Loucy (cell line): ENCODE measurements around the gene CAMK1D.

Experiments
- H2AFZ ChIP-seq: fragments of 200-600 bp; sonication (generic); 2 replicates; pipeline ENCODE4 v1.6.0; 2016; ENCODE audit warnings: antibody characterized with exemption, mild to moderate bottlenecking, low read length, moderate library complexity
- H3F3A ChIP-seq: fragments of 200-600 bp; 2 replicates; pipeline ENCODE4 v1.6.0; 2016; ENCODE audit warnings: antibody characterized with exemption, low read depth, mild to moderate bottlenecking
- H3K27me3 ChIP-seq: fragments of 200-600 bp; sonication (generic); 2 replicates; pipeline ENCODE4 v1.6.1; 2014; ENCODE audit warnings: low read length, mild to moderate bottlenecking; ENCODE audit not compliant: insufficient read depth, poor library complexity, severe bottlenecking
- H3K36me3 ChIP-seq: fragments of 200-600 bp; sonication (generic); 2 replicates; pipeline ENCODE4 v1.6.1; 2016; ENCODE audit warnings: low read length; ENCODE audit not compliant: insufficient read depth
- H3K4me1 ChIP-seq: fragments of 200-600 bp; sonication (generic); 2 replicates; pipeline ENCODE4 v1.5.1; 2014; ENCODE audit warnings: low read length, mild to moderate bottlenecking; ENCODE audit not compliant: insufficient read depth, poor library complexity, severe bottlenecking
- H3K4me2 ChIP-seq: fragments of 200-600 bp; sonication (generic); 2 replicates; pipeline ENCODE4 v1.6.0; 2014; ENCODE audit warnings: antibody characterized with exemption, low read length, low read depth, mild to moderate bottlenecking; ENCODE audit not compliant: poor library complexity, severe bottlenecking
- H3K4me3 ChIP-seq: fragments of 200-600 bp; sonication (generic); 2 replicates; pipeline ENCODE4 v1.5.1; 2014; ENCODE audit warnings: low read length, mild to moderate bottlenecking, mixed read lengths; ENCODE audit not compliant: poor library complexity, severe bottlenecking
- H3K79me2 ChIP-seq: fragments of 200-600 bp; sonication (generic); 2 replicates; pipeline ENCODE4 v1.6.1; 2014; ENCODE audit warnings: low read length; ENCODE audit not compliant: insufficient read depth
- H3K9ac ChIP-seq: fragments of 200-600 bp; sonication (generic); 2 replicates; pipeline ENCODE4 v1.6.0; 2014; ENCODE audit warnings: mild to moderate bottlenecking, low read depth, low read length, moderate library complexity; ENCODE audit not compliant: poor library complexity, severe bottlenecking
- H3K9me2 ChIP-seq: fragments of 200-600 bp; sonication (generic); replicated peaks from 2 replicates; pipeline ENCODE4 v1.6.1; 2016; ENCODE audit warnings: low read depth, low read length, mixed read lengths
- H3K9me3 ChIP-seq: fragments of 200-600 bp; sonication (generic); 2 replicates; pipeline ENCODE4 v1.6.1; 2014; ENCODE audit warnings: mild to moderate bottlenecking, antibody characterized with exemption, low read length, low read depth; ENCODE audit not compliant: insufficient read depth
- H4K20me1 ChIP-seq: fragments of 200-600 bp; sonication (generic); 2 replicates; pipeline ENCODE4 v1.6.0; 2014; ENCODE audit warnings: antibody characterized with exemption, low read length, mild to moderate bottlenecking; ENCODE audit not compliant: insufficient read depth, poor library complexity, severe bottlenecking
- CTCF ChIP-seq: fragments of 200-600 bp; sonication (generic); conservative IDR thresholded peaks from 2 replicates; pipeline ENCODE4 v1.5.1; 2014; ENCODE audit warnings: mild to moderate bottlenecking, antibody characterized with exemption, low read length
- EZH2phosphoT487 ChIP-seq: fragments of 200-600 bp; IDR thresholded peaks from 2 replicates; pipeline ENCODE4 v1.6.1; 2018; ENCODE audit warnings: antibody characterized with exemption, mild to moderate bottlenecking, moderate library complexity, borderline replicate concordance

Gene CAMK1D

DNA sequence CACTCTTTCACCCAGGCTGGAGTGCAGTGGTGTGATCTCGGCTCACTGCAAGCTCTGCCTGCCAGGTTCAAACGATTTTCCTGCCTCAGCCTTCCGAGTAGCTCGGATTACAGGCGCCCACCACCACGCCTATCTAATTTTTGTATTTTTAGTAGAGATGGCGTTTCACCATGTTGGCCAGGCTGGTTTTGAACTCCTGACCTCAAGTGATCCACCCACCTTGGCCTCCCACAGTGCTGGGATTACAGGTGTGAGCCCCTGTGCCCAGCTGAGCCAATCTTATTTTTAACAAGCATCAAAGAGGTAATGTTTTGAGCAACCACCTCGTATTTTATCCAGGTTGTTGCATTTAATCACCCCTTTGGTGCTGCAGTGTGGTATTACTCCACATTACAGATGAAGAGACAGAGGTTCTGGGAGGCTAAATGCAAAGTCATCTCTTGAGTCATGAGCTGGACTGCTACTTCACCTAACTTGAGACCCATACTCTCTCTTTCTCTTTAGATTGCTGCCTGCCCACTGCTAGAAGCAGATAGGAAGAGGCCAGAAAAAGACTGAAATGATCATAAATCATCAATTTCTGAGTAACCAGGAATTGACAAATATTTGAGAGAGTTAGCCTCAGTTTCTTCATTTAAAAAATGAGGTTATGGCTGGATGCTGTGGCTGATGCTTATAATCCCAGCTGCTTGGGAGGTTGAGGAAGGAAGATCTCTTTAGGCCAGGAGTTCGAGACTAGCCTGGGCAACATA is 116.2 kb downstream of the CAMK1D start:
- H3K4me1 ChIP-seq: no peaks in the 10 kb centered on the region
- H2AFZ ChIP-seq: no peak overlapping the region
- H3K9ac ChIP-seq: no peak overlapping the region
- no peaks in the 10 kb centered on the region for H3K36me3 ChIP-seq
- no peaks in the 10 kb centered on the region for H3K27me3 ChIP-seq
- no peak overlapping the region for H3K4me2 ChIP-seq
- H3K9me3 ChIP-seq: no peaks in the 10 kb centered on the region
- no peaks in the 10 kb centered on the region for H3K9me2 ChIP-seq
- no peaks in the 10 kb centered on the region for H3K79me2 ChIP-seq
- no peak for TF ChIP-seq EZH2phosphoT487
- no peak for TF ChIP-seq CTCF
- H4K20me1 ChIP-seq: no peaks in the 10 kb centered on the region
- H3F3A ChIP-seq: no peaks in the 10 kb centered on the region
- no peak overlapping the region for H3K4me3 ChIP-seq

DNA sequence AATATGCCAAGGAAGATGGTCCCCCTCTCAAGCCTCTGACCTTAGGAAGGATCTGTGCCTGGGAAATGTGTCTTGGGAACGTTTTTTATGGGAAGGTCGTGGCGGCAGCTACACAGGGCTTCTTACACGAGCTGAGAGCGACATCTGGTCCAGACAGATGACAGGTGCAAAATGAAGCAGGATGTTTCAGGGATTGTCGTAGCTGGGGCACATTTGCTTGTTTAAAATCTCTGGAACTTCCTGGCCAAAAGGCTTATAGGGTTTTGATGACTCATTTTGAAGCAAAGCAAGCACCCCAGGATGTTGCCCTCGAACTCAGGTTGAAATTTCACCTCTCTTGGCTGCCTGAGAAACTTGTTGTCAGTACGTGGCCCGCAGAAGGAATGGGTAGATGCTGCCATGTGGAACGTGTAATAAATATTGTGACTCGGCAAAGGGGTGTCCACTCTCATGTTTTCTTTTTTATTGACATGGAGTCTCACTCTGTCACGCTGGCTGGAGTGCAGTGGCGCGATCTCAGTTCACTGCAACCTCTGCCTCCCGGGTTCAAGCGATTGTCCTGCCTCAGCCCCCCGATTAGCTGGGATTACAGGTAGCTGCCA is 117.5 kb downstream of the CAMK1D start:
- Histone ChIP-seq H4K20me1 (no peaks in the 10 kb centered on the region), H3K9me2 (no peaks in the 10 kb centered on the region), H3K36me3 (no peaks in the 10 kb centered on the region), H3K27me3 (no peaks in the 10 kb centered on the region), H3K4me3 (no peak overlapping the region), H3K4me1 (no peaks in the 10 kb centered on the region), H3K79me2 (no peaks in the 10 kb centered on the region), H3K4me2 (no peak overlapping the region), H3K9ac (no peak overlapping the region), H2AFZ (no peak overlapping the region), H3F3A (no peaks in the 10 kb centered on the region), H3K9me3 (no peaks in the 10 kb centered on the region)
- TF ChIP-seq CTCF (no peak), EZH2phosphoT487 (no peak)

GRCh38 chr10:12469345-12469744 is 120.0 kb downstream of the CAMK1D start:
- no peak overlapping the region for H3K4me2 ChIP-seq
- H4K20me1 ChIP-seq: no peaks in the 10 kb centered on the region
- H3F3A ChIP-seq: no peaks in the 10 kb centered on the region
- no peaks in the 10 kb centered on the region for H3K36me3 ChIP-seq
- no peaks in the 10 kb centered on the region for H3K9me2 ChIP-seq
- H3K27me3 ChIP-seq: no peaks in the 10 kb centered on the region
- no peaks in the 10 kb centered on the region for H3K4me1 ChIP-seq
- TF ChIP-seq CTCF: no peak
- TF ChIP-seq EZH2phosphoT487: no peak
- H3K9me3 ChIP-seq: no peaks in the 10 kb centered on the region
- no peaks in the 10 kb centered on the region for H3K79me2 ChIP-seq
- no peak overlapping the region for H2AFZ ChIP-seq
- no peak overlapping the region for H3K4me3 ChIP-seq
- H3K9ac ChIP-seq: no peak overlapping the region
